ENCODE results near the gene TMPRSS6. TPM values are rescaled to one million over a fixed set of nuclear protein-coding genes. Genes with fewer than 3 reads are reported as not detected.

Gene TMPRSS6
- total and polyA plus RNA-seq, 2 of the 8 experiments (the other 6 are each of a cell fraction or from before 2014, with no cell fraction given), result 0.02 TPM; not detected in 1

- Histone ChIP-seq H2AFZ (ENCODE audit: low read length) (no peak overlapping the region), H3K4me3 (ENCODE audit: extremely low read depth in 1 of 4, insufficient read depth in 2 of 4, low read depth in 3 of 4, low read length in 4 of 4) (no peak overlapping the region), H4K91ac (replicated peaks; ENCODE audit: insufficient read length, low read length) (no peak overlapping the region), H3K9me3 (ENCODE audit: insufficient read depth in 2 of 2, low read depth in 1 of 2, low read length in 1 of 2) (no peaks in the 10 kb centered on the region), H3K27me3 (replicated peaks in 1 of 4; ENCODE audit: control insufficient read depth in 3 of 4, extremely low read depth in 1 of 4, insufficient read depth in 3 of 4, low read length in 3 of 4) (no peaks in the 10 kb centered on the region), H3K79me2 (ENCODE audit: control insufficient read depth in 1 of 2, insufficient read depth in 2 of 2, low read length in 2 of 2) (no peaks in the 10 kb centered on the region), H3K56ac (replicated peaks; ENCODE audit: insufficient read length, low read depth, low read length) (no peak overlapping the region), H4K20me1 (replicated peaks in 1 of 2; ENCODE audit: control insufficient read depth in 1 of 2, insufficient read depth in 2 of 2, low read length in 2 of 2) (peaks cover 1 to 5% of the 10 kb centered on the region in 2 experiments), H2BK15ac (ENCODE audit: low read length) (no peak overlapping the region), H2BK12ac (ENCODE audit: low read depth, low read length) (no peak overlapping the region), H3K14ac (ENCODE audit: insufficient read length) (no peak overlapping the region), H2AK5ac (ENCODE audit: low read depth, low read length) (no peak overlapping the region), H3K36me3 (ENCODE audit: control insufficient read depth in 2 of 4, insufficient read depth in 4 of 4, low read length in 3 of 4) (peaks cover 0 to 28% (median 4%) of the 10 kb centered on the region in 4 experiments; a peak in 5 of 8 replicates), H3K9ac (replicated peaks in 1 of 4; ENCODE audit: extremely low read depth in 1 of 4, low read depth in 3 of 4, low read length in 3 of 4) (no peak overlapping the region), H2BK20ac (ENCODE audit: low read length) (no peak overlapping the region), H3K18ac (ENCODE audit: extremely low read depth, low read length) (no peak overlapping the region), H2BK120ac (replicated peaks; ENCODE audit: low read depth, low read length) (no peak overlapping the region), H3K79me1 (ENCODE audit: low read depth, low read length) (no peaks in the 10 kb centered on the region), H3K27ac (ENCODE audit: low read depth, low read length) (no peak overlapping the region), H4K8ac (ENCODE audit: extremely low read depth, insufficient read depth, low read length) (no peak overlapping the region), H3K23me2 (ENCODE audit: low read depth, low read length) (no peaks in the 10 kb centered on the region), H4K5ac (ENCODE audit: insufficient read length, low read depth, low read length) (no peak overlapping the region), H2BK5ac (ENCODE audit: low read depth, low read length) (no peak overlapping the region), H3K4me1 (replicated peaks in 1 of 4; ENCODE audit: control insufficient read depth in 3 of 4, insufficient read depth in 4 of 4, low read length in 3 of 4) (peaks cover 0 to 11% (median 6%) of the 10 kb centered on the region in 4 experiments; a peak in 5 of 7 replicates), H3K4me2 (ENCODE audit: insufficient read depth in 1 of 2, low read depth in 2 of 2, low read length in 2 of 2) (no peak overlapping the region), H3K23ac (ENCODE audit: insufficient read length) (no peak overlapping the region), H3K4ac (replicated peaks; ENCODE audit: insufficient read length, low read depth, low read length) (no peak overlapping the region)
- ChIA-PET POLR2A (ENCODE audit: partially characterized antibody) (interaction anchor here (0.9 to 5.0 kb wide), 6 partner anchors 9 to 20 kb away, joined by 3 to 33 read pairs (median 4); partner anchors contain the start of genes KCTD17, MPST and TST), CTCF (ENCODE audit: partially characterized antibody) (interaction anchor here (0.7 to 5.7 kb wide), 11 partner anchors 11 to 207 kb away, joined by 3 to 56 read pairs (median 3); partner anchors contain the start of genes MPST and TST)
- no peak for TF ChIP-seq EGR1 (IDR thresholded peaks at IDR 0.05; ENCODE audit: borderline replicate concordance, low read depth, low read length)
- TF ChIP-seq KDM1A (IDR thresholded peaks at IDR 0.05; ENCODE audit: borderline replicate concordance, low read length), result peak; percentile 65; the same call in 1 of the 2 replicates
- 84% methylated on average over 2 of the region's 2 CpGs; no CpG with 5 or more reads in 1 of the 2 experiments for WGBS, 2 experiments (ENCODE audit: extremely low coverage in 1 of 2, insufficient coverage in 1 of 2, insufficient read length in 1 of 2, insufficient replicate concordance in 2 of 2, low coverage in 1 of 2, low lambda C conversion rate in 2 of 2, missing lambda C conversion rate in 1 of 2)
- DNase-seq (ENCODE audit: low read depth in 1 of 2, low spot score in 2 of 2) (no peak), FAIRE-seq (no peak)
Observed at GRCh38 chr22:37032134-37032534, 77.4 kb downstream of the TMPRSS6 start.
